HCT116 (cell line): ENCODE results near the gene KRTAP5-3. TPM values are rescaled to one million over a fixed set of nuclear protein-coding genes. Genes with fewer than 3 reads are reported as not detected.

Experiments
- ATAC-seq: fragments of 200-7000 bp; cut with Tn5 transposase; 2 replicates; pipeline ENCODE4 v1.9.1; 2020; ENCODE audit warnings: mild to moderate bottlenecking, moderate library complexity
- BruUV-seq: library from RNA; stranded (reverse); fragments of 400-500 nt; replicated peaks from 2 replicates; lab custom pipeline; 2021; lab: Mats Ljungman, UMichigan
- CTCF ChIA-PET: fragments of 300-600 bp; sonication (Branson Sonifier 250); formaldehyde crosslinking; loops from one replicate; lab custom pipeline; 2021; ENCODE audit warnings: antibody characterized with exemption; lab: Charles Lee
- POLR2A ChIA-PET: fragments of 300-600, 350-600 bp; sonication (Branson Sonifier 250); formaldehyde crosslinking; loops from one replicate; lab custom pipeline; 2021; ENCODE audit warnings: antibody characterized with exemption; lab: Charles Lee
- RAD21 ChIA-PET, 2 experiments: fragments of 300-600 bp; sonication (Branson Sonifier 250); formaldehyde crosslinking; loops; one replicate each; lab custom pipeline; 2023; ENCODE audit warnings: low total read pairs in 2 of 2; ENCODE audit not compliant: uncharacterized antibody in 2 of 2, unreplicated experiment in 2 of 2, low non-redundant PET in 1 of 2; lab: Charles Lee
- DNase-seq: peaks from one replicate; pipeline ENCODE4 v3.0.0-alpha.2; 2010; ENCODE audit warnings: low read depth, low spot score
- H2AFZ ChIP-seq: fragments of 200-600 bp; shearing (Covaris generic), sonication (generic); 2 replicates; pipeline ENCODE4 v1.6.1; 2017; ENCODE audit warnings: low read depth, mixed run types, mixed read lengths, antibody characterized with exemption, low read length; ENCODE audit not compliant: poor library complexity, severe bottlenecking
- H3K27ac ChIP-seq: 2 replicates; pipeline ENCODE4 v1.5.1; 2012; ENCODE audit warnings: low read depth, low read length
- H3K27me3 ChIP-seq: fragments of 200-600 bp; sonication (generic); 2 replicates; pipeline ENCODE4 v1.6.1; 2016; ENCODE audit warnings: mixed run types, low read length, mixed read lengths; ENCODE audit not compliant: insufficient read depth
- H3K36me3 ChIP-seq, 2 experiments: fragments of 200-500 bp in 1 of 2; fragments of 200-600 bp in 1 of 2; sonication (Bioruptor generic) in 1 of 2; sonication (generic) in 1 of 2; 2 replicates each; pipeline versions ENCODE4 v1.5.1 to v1.6.1; 2014 to 2016; ENCODE audit warnings: low read length in 2 of 2, inconsistent platforms in 1 of 2, mixed read lengths in 1 of 2, mixed run types in 1 of 2; ENCODE audit not compliant: insufficient read depth in 2 of 2, control insufficient read depth in 1 of 2
- H3K4me1 ChIP-seq, 2 experiments: fragments of 200-600 bp in 1 of 2; sonication (generic) in 1 of 2; 2 replicates each; pipeline versions ENCODE4 v1.5.1 to v1.6.1; 2012 to 2017; ENCODE audit warnings: low read length in 2 of 2, inconsistent platforms in 1 of 2, mild to moderate bottlenecking in 1 of 2, mixed read lengths in 1 of 2, mixed run types in 1 of 2, moderate library complexity in 1 of 2; ENCODE audit not compliant: insufficient read depth in 2 of 2, control insufficient read depth in 1 of 2
- H3K4me2 ChIP-seq: fragments of 200-600 bp; sonication (generic); 2 replicates; pipeline ENCODE4 v1.6.1; 2017; ENCODE audit warnings: mixed run types, low read length, mixed read lengths
- H3K4me3 ChIP-seq, 2 experiments: fragments of 200-600 bp in 1 of 2; sonication (generic) in 1 of 2; replicated peaks in 1 of 2; 2 replicates each; pipeline ENCODE4 v1.5.1; 2011 to 2016; ENCODE audit warnings: low read length in 2 of 2, control low read depth in 1 of 2, low read depth in 1 of 2, mild to moderate bottlenecking in 1 of 2, mixed read lengths in 1 of 2, mixed run types in 1 of 2
- H3K79me2 ChIP-seq: fragments of 200-600 bp; sonication (generic); 2 replicates; pipeline ENCODE4 v1.6.1; 2017; ENCODE audit warnings: mild to moderate bottlenecking, mixed run types, low read length, moderate library complexity, mixed read lengths; ENCODE audit not compliant: insufficient read depth
- H3K9ac ChIP-seq: fragments of 200-600 bp; sonication (generic); 2 replicates; pipeline ENCODE4 v1.6.1; 2016; ENCODE audit warnings: low read length, mixed read lengths
- H3K9me2 ChIP-seq: fragments of 200-600 bp; sonication (generic), shearing (Covaris generic); 2 replicates; pipeline ENCODE4 v1.6.1; 2017; ENCODE audit warnings: mixed run types, mild to moderate bottlenecking, moderate library complexity; ENCODE audit not compliant: insufficient read depth
- H3K9me3 ChIP-seq, 2 experiments: fragments of 200-500 bp in 1 of 2; fragments of 200-600 bp in 1 of 2; sonication (Bioruptor generic) in 1 of 2; sonication (generic) in 1 of 2; 2 replicates each; pipeline ENCODE4 v1.6.1; 2014 to 2017; ENCODE audit warnings: low read length in 2 of 2, mixed read lengths in 2 of 2, inconsistent platforms in 1 of 2, low read depth in 1 of 2, mild to moderate bottlenecking in 1 of 2, mixed run types in 1 of 2, moderate library complexity in 1 of 2; ENCODE audit not compliant: control insufficient read depth in 1 of 2, insufficient read depth in 1 of 2
- H4K20me1 ChIP-seq: fragments of 200-600 bp; sonication (generic), shearing (Covaris generic); 2 replicates; pipeline ENCODE4 v1.6.1; 2017; ENCODE audit warnings: mixed run types, mild to moderate bottlenecking, moderate library complexity; ENCODE audit not compliant: insufficient read depth
- intact Hi-C: fragments of 100-400 bp; cut with micrococcal nuclease; formaldehyde crosslinking; loops from 2 replicates; pipeline ENCODE4 v1.10.0; 2022
- total RNA-seq: library from RNA; stranded (reverse); gene quantifications from one replicate; pipeline ENCODE4 v1.2.1, GENCODE V29; 2021; ENCODE audit not compliant: unreplicated experiment
- TF ChIP-seq, protein P1 (sequence below): IDR thresholded peaks from 2 replicates; pipeline ENCODE4 v1.6.1; 2012; ENCODE audit warnings: low read depth

The KRTAP5-3 gene
- total RNA-seq, 1 experiment from 2014 or later = not detected

GRCh38 chr11:1655168-1656060, 47.2 kb upstream of the KRTAP5-3 start:
- no peaks in the 10 kb centered on the region for H3K9me3 ChIP-seq
- BruUV-seq = no TSS peak
- ChIA-PET CTCF (interaction anchor here (0.7 kb wide), 1 partner anchor 177 kb away, joined by 3 read pairs; no protein-coding TSS in a partner anchor), POLR2A (no interaction called here), RAD21 (no interaction called here)
- no peaks in the 10 kb centered on the region for H3K36me3 ChIP-seq
- intact Hi-C loops = no loop called here
- DNase-seq = no peak
- H3K4me1 ChIP-seq = peaks cover 0 to 7% of the 10 kb centered on the region in 2 experiments; a peak in 3 of 4 replicates
- H3K79me2 ChIP-seq = no peaks in the 10 kb centered on the region
- TF ChIP-seq, protein P1, sequence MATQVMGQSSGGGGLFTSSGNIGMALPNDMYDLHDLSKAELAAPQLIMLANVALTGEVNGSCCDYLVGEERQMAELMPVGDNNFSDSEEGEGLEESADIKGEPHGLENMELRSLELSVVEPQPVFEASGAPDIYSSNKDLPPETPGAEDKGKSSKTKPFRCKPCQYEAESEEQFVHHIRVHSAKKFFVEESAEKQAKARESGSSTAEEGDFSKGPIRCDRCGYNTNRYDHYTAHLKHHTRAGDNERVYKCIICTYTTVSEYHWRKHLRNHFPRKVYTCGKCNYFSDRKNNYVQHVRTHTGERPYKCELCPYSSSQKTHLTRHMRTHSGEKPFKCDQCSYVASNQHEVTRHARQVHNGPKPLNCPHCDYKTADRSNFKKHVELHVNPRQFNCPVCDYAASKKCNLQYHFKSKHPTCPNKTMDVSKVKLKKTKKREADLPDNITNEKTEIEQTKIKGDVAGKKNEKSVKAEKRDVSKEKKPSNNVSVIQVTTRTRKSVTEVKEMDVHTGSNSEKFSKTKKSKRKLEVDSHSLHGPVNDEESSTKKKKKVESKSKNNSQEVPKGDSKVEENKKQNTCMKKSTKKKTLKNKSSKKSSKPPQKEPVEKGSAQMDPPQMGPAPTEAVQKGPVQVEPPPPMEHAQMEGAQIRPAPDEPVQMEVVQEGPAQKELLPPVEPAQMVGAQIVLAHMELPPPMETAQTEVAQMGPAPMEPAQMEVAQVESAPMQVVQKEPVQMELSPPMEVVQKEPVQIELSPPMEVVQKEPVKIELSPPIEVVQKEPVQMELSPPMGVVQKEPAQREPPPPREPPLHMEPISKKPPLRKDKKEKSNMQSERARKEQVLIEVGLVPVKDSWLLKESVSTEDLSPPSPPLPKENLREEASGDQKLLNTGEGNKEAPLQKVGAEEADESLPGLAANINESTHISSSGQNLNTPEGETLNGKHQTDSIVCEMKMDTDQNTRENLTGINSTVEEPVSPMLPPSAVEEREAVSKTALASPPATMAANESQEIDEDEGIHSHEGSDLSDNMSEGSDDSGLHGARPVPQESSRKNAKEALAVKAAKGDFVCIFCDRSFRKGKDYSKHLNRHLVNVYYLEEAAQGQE = no peak
- ATAC-seq = no peak
- no peak overlapping the region for H3K4me2 ChIP-seq
- H2AFZ ChIP-seq = no peak overlapping the region
- H3K9me2 ChIP-seq = no peaks in the 10 kb centered on the region
- H3K27me3 ChIP-seq = no peaks in the 10 kb centered on the region
- no peak overlapping the region for H3K4me3 ChIP-seq
- H4K20me1 ChIP-seq = no peaks in the 10 kb centered on the region
- no peak overlapping the region for H3K9ac ChIP-seq
- peak overlapping the region; percentile 12; the same call in 1 of the 2 replicates for H3K27ac ChIP-seq
